Retinal pigment epithelial cell (primary cell): Measurements from ENCODE around the gene ATP10A.

ENCODE experiments used
- DNase-seq: peaks from one replicate; pipeline ENCODE4 v3.0.0-alpha.2; 2010; ENCODE audit warnings: low read depth
- H3K4me3 ChIP-seq: 2 replicates; pipeline ENCODE4 v1.5.1; 2011; ENCODE audit warnings: mild to moderate bottlenecking, low read length, control low read depth, moderate library complexity
- TF ChIP-seq, protein P1 (sequence below): conservative IDR thresholded peaks from 2 replicates; pipeline ENCODE4 v1.5.1; 2011; ENCODE audit warnings: low read depth, low read length, control low read depth, inconsistent platforms

The ATP10A gene

DNA sequence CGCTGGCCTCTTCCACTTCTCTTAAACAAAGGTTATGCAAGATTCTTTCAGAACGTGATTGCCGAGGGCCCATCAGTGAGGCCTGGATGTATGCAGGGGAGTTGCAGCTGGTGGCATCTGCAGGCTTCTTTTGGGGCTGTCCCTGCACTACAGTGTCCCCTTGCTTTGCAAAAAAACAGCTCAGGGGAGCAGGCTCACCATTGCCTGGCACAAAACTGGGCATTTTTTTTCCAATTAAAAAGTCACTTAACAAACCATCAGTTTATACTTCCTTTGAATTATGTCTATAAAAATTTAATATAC lies 148.6 kb downstream of the ATP10A start:
- no peak overlapping the region for H3K4me3 ChIP-seq
- TF ChIP-seq, protein P1, sequence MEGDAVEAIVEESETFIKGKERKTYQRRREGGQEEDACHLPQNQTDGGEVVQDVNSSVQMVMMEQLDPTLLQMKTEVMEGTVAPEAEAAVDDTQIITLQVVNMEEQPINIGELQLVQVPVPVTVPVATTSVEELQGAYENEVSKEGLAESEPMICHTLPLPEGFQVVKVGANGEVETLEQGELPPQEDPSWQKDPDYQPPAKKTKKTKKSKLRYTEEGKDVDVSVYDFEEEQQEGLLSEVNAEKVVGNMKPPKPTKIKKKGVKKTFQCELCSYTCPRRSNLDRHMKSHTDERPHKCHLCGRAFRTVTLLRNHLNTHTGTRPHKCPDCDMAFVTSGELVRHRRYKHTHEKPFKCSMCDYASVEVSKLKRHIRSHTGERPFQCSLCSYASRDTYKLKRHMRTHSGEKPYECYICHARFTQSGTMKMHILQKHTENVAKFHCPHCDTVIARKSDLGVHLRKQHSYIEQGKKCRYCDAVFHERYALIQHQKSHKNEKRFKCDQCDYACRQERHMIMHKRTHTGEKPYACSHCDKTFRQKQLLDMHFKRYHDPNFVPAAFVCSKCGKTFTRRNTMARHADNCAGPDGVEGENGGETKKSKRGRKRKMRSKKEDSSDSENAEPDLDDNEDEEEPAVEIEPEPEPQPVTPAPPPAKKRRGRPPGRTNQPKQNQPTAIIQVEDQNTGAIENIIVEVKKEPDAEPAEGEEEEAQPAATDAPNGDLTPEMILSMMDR: no peak
- DNase-seq: no peak

- no peak for DNase-seq
- no peak overlapping the region for H3K4me3 ChIP-seq
- TF ChIP-seq, protein P1: no peak
Measured at GRCh38 chr15:25713736-25714537, 149.2 kb downstream of the ATP10A start.

DNA sequence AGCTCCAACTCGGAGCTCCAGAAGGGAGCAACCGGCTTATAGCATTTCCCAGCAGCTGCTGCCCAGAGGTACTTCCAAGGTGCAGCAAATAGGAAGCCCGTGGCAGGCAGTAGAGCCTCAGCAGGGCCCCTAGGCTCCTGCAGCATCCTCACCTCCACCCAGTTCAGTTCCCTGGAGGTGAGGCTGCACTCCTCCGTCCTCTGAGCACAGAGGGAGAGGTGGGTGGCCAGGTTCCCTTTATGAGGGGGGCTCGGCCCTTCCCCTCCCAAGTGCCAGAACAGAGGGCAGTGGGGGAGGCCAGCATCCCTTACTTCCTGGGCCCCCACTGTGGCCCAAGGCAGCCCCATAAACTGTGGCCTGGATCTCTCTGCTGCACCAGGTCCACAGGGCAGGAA lies 150.2 kb downstream of the ATP10A start:
- no peak overlapping the region for H3K4me3 ChIP-seq
- no peak for DNase-seq
- TF ChIP-seq, protein P1: no peak

GRCh38 chr15:25712192-25712960 lies 150.8 kb downstream of the ATP10A start:
- no peak overlapping the region for H3K4me3 ChIP-seq
- TF ChIP-seq, protein P1: no peak
- DNase-seq: no peak

DNA sequence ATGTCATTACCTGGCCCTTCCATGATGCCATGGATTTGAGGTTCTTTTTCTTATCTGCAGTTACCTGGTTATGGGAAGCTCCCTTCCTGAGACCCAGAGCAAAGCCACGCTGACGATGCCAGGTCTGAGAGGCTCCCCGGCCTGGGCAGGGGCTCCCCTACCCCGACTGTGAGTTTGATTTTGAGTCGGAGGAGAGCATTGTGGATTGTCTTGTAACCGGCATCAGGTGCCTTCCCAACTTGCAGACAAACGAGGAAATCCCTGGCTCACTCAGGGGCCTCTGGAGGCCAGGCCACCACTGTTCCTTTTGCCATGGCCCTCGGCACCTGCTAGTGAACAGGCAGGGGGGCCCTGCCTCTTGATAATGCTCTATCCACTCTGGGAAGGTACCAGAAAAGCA lies 151.4 kb downstream of the ATP10A start:
- H3K4me3 ChIP-seq: no peak overlapping the region
- DNase-seq: no peak
- TF ChIP-seq, protein P1: no peak

DNA sequence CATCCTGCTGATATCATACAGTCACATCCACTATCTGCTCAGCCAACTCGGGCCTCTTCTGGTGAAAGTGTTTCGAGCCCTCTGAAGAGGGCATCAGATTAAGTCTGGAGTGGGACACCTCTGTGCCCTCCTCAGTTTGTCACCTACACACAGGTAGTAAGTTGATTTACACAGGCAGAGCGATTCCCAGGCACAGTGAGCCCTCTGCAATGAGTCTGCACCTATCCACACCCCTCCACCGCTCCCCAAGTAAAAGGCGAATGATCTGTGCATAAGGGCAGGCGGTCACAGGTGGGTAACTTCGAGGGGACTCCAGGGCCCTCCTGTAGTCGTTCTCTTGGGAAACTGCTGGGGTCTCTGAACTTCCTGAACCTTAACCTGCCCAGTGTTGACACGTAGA lies 152.0 kb downstream of the ATP10A start:
- DNase-seq: no peak

More for the DNA sequence above, 152.0 kb downstream of the ATP10A start:
- TF ChIP-seq, protein P1: no peak
- H3K4me3 ChIP-seq: no peak overlapping the region
